ENCODE results near the gene KNG1.

KNG1 gene

DNA sequence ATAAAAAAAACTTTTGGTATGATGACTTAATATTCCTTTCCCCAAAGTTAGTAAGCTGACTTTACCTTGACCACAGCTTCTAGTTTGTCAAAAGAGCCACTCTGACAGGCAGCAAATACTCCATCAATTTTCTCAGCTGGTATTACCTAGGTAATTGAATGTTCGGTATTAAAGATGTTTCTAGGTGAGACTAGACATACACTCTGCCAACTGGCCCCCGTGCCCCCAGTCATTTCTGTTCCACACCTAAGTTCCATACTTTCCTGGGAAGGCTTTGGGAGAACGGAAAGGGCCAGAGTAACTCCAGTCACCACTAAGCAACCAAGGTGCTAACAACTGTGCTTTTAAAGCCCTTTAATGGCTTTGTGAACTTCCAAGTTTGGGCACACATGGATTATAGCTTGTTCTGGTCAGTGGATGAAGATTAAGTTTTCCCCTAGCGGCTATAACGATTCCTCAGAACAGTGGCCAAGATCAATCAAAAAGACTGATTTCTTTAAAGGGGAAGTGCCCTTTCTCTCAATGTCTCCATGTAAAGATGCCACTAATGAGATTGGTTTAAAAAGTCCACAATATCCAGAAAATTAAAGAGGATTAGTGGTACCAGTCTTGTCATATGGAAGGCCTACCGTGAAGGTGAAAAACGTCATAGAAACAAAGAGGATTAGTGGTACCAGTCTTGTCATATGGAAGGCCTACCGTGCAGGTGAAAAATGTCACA lies 73.3 kb downstream of the KNG1 start:
- peak; percentile 25 for DNase-seq (ENCODE audit: low read depth, low spot score)
- H3K4me3 ChIP-seq (ENCODE audit: low read length) = no peak overlapping the region

Measured in Jurkat, Clone E6-1 (cell line).